Activated T-helper 1 cell treated with anti-CD3 and anti-CD28 coated beads, Interleukin-12 subunit alpha, Interleukin-12 subunit beta, Interleukin-2, Interleukin-4 antibody, amounts not matched to agents 30 ng/mL and 10 ng/mL and 1 ng/mL, durations not matched to agents 14 hours and 24 hours and 36 hours (primary cell): ENCODE data around the gene FAF2. TPM values are rescaled to one million over a fixed set of nuclear protein-coding genes. Genes with fewer than 3 reads are reported as not detected.
A peak's percentile ranks its signal among the peaks of the same experiment; 100 is the strongest.
"Not testable (repeated sequence)": the region's sequence is repeated elsewhere in the genome, so short reads cannot be mapped to it uniquely, and the experiment has no call there.

Experiments used
- DNase-seq: peaks from one replicate; pipeline ENCODE4 v3.0.0; 2021; ENCODE audit warnings: low spot score
- H3K27ac Mint-ChIP-seq: one replicate; pipeline ENCODE4 v1.8.0; 2021; ENCODE audit warnings: mild to moderate bottlenecking, mixed read lengths
- H3K27me3 Mint-ChIP-seq: one replicate; pipeline ENCODE4 v1.8.0; 2022; ENCODE audit warnings: mild to moderate bottlenecking, moderate library complexity, mixed read lengths; ENCODE audit not compliant: insufficient read depth
- H3K36me3 Mint-ChIP-seq: one replicate; pipeline ENCODE4 v1.8.0; 2021; ENCODE audit warnings: low read depth, mixed read lengths
- H3K4me1 Mint-ChIP-seq: one replicate; pipeline ENCODE4 v1.8.0; 2021; ENCODE audit warnings: low read depth, mixed read lengths
- H3K4me3 Mint-ChIP-seq: one replicate; pipeline ENCODE4 v1.8.0; 2021; ENCODE audit warnings: mild to moderate bottlenecking, moderate library complexity, mixed read lengths
- H3K9me3 Mint-ChIP-seq: one replicate; pipeline ENCODE4 v1.8.0; 2021; ENCODE audit warnings: mixed read lengths
- intact Hi-C: fragments of 100-400 bp; cut with micrococcal nuclease; formaldehyde crosslinking; loops from one replicate; pipeline ENCODE4 v1.15.1; 2024
- total RNA-seq: library from RNA; stranded (reverse); gene quantifications from 2 replicates; pipeline ENCODE4 v1.2.3, GENCODE V29; 2022

The FAF2 gene
- total RNA-seq, 1 donor from 2014 or later: 46.0 TPM

DNA sequence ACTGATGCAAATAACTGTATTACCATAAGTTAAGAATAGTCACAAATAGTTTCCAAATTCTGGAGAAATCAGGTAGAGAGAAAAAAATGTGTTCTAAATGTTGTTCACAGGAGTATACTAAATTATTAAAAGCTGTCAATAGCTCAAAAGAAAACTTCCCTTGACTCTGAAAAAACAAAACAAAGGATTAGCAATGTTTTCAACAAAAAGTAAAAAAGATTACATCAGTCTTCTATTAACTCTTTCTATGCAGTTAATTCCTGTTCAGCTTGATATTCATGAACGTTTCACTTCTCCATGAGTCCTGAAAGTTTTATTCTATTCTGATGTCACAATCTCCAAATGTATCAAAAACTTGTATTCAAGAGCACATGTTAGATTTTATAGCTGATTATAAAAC lies 22.4 kb upstream of the FAF2 start:
- H3K27me3 Mint-ChIP-seq: peaks cover 22% of the 10 kb centered on the region
- no peak overlapping the region for H3K4me3 Mint-ChIP-seq
- DNase-seq: no peak
- intact Hi-C loops: no loop called here
- no peak overlapping the region for H3K27ac Mint-ChIP-seq
- no peaks in the 10 kb centered on the region for H3K36me3 Mint-ChIP-seq
- no peaks in the 10 kb centered on the region for H3K9me3 Mint-ChIP-seq
- H3K4me1 Mint-ChIP-seq: peaks cover 10% of the 10 kb centered on the region

DNA sequence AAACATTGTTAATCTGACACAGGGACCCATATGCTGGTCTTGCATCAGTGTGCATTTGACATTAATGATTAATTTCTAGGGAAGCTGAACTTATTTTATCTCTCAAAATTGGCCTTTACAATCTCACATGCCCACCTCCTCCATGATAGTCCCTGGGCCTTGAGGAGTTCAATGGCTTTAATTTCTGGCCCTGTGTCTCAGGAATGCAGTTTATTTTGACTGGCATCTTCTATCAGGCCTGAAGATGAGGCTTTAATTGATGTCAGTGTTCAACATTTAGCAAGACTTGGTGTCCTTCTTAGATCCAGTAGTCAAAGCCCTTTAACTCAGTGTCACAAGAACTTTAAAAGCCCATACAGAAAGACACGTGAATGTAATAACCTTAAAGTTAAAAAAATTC lies 21.3 kb upstream of the FAF2 start:
- Mint-ChIP-seq H3K4me1 (peaks cover 10% of the 10 kb centered on the region), H3K4me3 (no peak overlapping the region), H3K9me3 (no peaks in the 10 kb centered on the region), H3K27me3 (peaks cover 17% of the 10 kb centered on the region), H3K27ac (no peak overlapping the region), H3K36me3 (no peaks in the 10 kb centered on the region)
- DNase-seq: no peak
- intact Hi-C loops: no loop called here

DNA sequence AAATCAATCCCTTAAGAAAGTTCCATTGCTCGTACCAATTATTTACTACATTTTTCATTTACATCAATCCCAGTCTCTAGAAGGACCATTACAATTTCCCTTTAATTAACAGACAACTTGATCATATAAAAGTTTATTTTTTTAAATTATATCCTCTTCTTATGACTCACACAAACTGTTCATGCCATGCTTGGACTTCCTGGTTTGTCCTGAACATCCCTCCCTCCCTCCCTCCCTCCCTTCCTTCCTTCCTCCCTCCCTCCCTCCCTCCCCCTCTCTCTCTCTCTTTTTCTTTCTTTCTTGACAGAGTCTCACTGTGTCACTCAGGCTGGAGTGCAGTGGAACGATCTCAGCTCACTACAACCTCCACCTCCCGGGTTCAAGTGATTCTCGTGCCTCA lies 20.2 kb upstream of the FAF2 start:
- Mint-ChIP-seq H3K27ac (no peak overlapping the region), H3K4me1 (peaks cover 10% of the 10 kb centered on the region), H3K27me3 (peaks cover 13% of the 10 kb centered on the region), H3K4me3 (no peak overlapping the region), H3K36me3 (no peaks in the 10 kb centered on the region), H3K9me3 (no peaks in the 10 kb centered on the region)
- no peak for DNase-seq
- intact Hi-C loops: no loop called here

DNA sequence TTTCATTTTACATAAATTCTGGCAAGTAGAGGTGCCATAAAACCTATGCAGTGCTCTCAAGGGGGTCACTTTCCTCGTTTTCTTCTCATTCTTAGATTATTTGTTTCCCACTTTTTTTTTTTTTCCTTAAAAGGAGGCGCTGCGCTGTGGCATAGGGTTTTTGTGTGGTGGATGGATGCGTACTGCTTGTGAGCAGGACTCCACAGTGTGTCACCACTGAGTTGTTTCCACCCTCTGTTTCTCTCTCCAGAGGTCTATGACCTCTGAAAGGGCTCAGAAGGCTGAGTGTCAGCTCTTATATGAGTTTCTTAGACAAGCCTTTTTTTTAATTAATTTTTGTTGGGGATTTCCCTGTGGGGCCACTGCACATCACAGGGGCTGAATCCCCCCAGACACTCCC lies 18.2 kb upstream of the FAF2 start:
- no peak overlapping the region for H3K4me3 Mint-ChIP-seq
- DNase-seq: no peak
- no peak overlapping the region for H3K27ac Mint-ChIP-seq
- no peaks in the 10 kb centered on the region for H3K36me3 Mint-ChIP-seq
- H3K4me1 Mint-ChIP-seq: peaks cover 10% of the 10 kb centered on the region
- intact Hi-C loops: no loop called here
- H3K9me3 Mint-ChIP-seq: no peaks in the 10 kb centered on the region
- peaks cover 13% of the 10 kb centered on the region for H3K27me3 Mint-ChIP-seq

DNA sequence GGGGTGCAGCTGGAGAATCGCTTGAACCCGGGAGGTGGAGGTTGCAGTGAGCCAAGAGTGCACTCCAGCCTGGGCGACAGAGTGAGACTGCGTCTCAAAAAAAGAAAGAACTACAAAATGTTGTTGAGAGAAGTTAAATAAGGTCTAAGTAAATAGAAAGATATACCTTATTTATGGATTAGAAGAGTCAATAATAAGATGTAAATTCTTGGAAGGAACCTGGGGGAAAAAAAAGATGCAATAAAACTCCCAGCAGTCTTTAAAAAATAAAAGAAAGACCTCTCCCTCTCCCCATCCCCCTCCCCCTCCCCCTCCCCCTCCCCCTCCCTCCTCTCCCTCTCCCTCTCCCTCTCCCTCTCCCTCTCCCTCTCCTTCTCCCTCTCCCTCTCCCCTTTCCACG lies 15.5 kb upstream of the FAF2 start:
- Mint-ChIP-seq H3K36me3 (no peaks in the 10 kb centered on the region), H3K27me3 (peaks cover 4% of the 10 kb centered on the region), H3K27ac (peak overlapping the region; percentile 22), H3K9me3 (no peaks in the 10 kb centered on the region), H3K4me3 (no peak overlapping the region), H3K4me1 (peaks cover 21% of the 10 kb centered on the region)
- intact Hi-C loops: no loop called here
- DNase-seq: no peak

DNA sequence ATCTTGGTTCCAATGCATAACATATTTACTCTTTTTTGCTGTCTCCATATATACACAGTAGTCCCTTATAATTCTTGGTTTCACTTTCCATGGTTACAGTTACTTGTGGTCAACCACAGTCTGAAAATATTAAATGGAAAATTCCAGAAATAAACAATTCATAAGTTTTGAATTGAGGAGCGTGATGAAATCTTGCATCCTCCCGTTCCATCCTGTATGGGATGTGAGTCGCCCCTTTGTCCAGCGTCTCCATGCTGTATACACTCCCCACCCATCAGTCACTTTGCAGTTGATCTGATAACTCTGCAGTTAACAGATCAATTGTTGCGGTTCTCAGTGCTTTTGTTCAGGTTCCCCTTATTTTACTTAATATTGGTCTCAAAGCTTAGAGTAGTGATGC lies 11.5 kb upstream of the FAF2 start:
- H3K27ac Mint-ChIP-seq: peak overlapping the region; percentile 20

DNA sequence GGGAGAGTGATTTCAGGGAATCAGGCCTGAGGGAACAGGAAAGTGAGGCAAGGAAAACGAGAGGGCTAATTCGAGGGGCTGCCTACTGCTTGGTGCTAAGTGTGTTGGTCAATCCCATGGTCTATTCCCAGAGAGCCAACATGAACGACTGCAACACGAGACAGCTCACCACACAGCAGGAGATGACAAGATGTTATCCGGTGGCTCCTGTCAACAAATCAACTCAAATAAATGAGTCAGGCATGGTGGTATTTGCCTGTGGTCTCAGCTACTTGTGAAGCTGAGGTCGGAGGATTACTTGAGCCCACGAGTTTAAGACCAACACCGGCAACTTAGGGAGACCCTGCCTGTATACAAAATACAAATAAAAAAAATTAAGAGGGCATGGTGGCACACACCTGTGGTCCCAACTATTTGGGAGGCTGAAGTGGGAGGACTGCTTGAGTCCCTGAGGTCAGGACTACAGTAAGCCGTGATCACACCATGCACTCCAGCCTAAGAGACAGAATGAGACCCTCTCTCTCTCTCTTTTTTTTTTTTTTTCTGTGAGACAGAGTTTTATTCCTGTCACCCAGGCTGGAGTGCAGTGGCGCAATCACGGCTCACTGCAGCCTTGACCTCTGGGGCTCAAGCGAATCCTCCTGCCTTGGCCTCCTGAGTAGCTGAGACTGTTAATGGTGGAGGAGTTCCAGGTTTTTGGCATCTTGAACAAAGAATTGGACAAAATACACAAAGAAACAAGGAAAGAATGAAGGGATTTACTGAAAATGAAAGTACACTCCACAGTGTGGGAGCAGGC lies 9.0 kb upstream of the FAF2 start:
- H3K9me3 Mint-ChIP-seq: no peaks in the 10 kb centered on the region
- peaks cover 9% of the 10 kb centered on the region for H3K27me3 Mint-ChIP-seq
- no peak for DNase-seq
- intact Hi-C loops: no loop called here
- H3K36me3 Mint-ChIP-seq: no peaks in the 10 kb centered on the region
- H3K27ac Mint-ChIP-seq: no peak overlapping the region
- no peak overlapping the region for H3K4me3 Mint-ChIP-seq
- H3K4me1 Mint-ChIP-seq: peaks cover 11% of the 10 kb centered on the region

More for the DNA sequence above, 11.5 kb upstream of the FAF2 start:
- Mint-ChIP-seq H3K36me3 (no peaks in the 10 kb centered on the region), H3K4me1 (peaks cover 11% of the 10 kb centered on the region), H3K27me3 (peaks cover 4% of the 10 kb centered on the region), H3K4me3 (peak overlapping the region; percentile 53), H3K9me3 (no peaks in the 10 kb centered on the region)
- no peak for DNase-seq
- intact Hi-C loops: loop anchor here (1.0 kb wide), 1 partner anchor 11 kb away; no protein-coding TSS in a partner anchor

DNA sequence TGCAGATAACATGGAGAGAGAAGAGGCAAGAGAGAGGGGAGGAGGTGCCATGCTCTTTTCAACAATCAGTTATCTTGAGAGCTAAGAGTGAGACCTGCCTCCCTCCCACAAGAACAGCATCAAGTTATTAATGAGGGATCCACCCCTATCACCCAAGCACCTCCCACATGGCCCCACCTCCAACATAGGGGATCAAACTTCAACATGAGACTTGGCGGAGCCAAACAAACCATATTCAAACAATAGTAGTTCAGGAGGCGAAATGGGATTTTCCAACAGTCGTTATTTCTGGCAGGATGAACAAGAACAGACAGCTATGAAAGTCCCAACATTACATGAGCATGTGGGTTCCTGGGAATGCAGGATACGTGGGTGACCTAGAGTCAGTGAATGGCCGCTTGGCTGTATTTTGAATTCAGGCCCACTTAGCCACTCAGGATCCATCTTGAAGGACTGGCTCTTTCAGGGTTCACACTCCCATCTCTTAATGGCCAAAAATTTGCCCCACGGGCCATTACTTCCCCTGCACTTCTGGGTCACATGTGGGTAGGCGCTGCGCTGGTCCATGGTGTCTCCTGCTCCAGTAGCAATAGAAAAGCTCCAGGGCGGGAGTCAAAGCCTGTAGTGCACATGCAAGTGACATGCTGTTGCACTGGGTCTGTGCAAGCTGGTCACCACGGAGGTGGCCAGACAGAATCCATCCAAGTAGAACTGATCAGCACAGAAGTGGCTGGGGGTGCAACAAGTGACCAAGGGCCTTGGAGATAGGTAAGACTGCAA lies 7.1 kb upstream of the FAF2 start:
- Mint-ChIP-seq H3K27ac (no peak overlapping the region), H3K9me3 (no peaks in the 10 kb centered on the region), H3K27me3 (peaks cover 9% of the 10 kb centered on the region), H3K4me3 (no peak overlapping the region), H3K36me3 (no peaks in the 10 kb centered on the region), H3K4me1 (peaks cover 11% of the 10 kb centered on the region)
- no peak for DNase-seq
- intact Hi-C loops: no loop called here

DNA sequence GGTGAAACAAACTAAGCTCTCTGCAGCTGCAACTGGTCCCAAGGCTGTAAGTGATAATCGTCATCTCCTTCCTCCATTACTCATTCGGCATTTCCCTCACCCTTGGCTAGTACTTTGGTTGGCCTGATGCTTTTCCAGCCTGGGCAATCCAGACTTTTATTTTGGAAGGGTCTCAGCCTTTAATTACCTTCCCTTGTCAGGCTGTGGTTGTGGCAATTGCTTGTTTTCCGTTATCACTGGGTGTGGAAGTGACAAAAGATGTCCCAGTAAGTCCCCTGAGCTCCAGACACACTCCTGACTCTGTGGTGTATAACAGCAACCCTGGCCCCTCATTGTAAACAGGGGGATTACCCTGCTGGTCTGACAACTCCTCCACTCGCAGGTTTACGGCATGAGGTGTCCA lies 6.3 kb upstream of the FAF2 start:
- intact Hi-C loops: no loop called here
- Mint-ChIP-seq H3K9me3 (no peaks in the 10 kb centered on the region), H3K27ac (no peak overlapping the region), H3K27me3 (peaks cover 9% of the 10 kb centered on the region), H3K4me3 (no peak overlapping the region), H3K36me3 (no peaks in the 10 kb centered on the region), H3K4me1 (peaks cover 8% of the 10 kb centered on the region)
- DNase-seq: no peak

DNA sequence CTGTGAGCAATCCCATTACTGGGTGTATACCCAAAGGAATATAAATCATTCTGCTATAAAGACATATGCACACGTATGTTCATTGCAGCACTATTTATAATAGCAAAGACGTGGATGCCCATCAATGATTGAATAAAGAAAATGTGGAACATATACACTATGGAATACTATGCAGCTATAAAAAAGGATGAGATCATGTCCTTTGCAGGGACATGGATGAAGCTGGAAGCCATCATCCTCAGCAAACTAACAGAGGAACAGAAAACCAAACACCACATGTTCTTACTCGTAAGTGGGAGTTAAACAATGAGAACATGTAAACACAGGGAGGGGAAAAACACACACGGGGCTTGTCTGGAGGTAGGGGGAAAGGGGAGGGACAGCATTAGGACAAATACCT lies 5.3 kb upstream of the FAF2 start:
- H3K27me3 Mint-ChIP-seq, H3K4me3 Mint-ChIP-seq, intact Hi-C loops: not testable (repeated sequence)

DNA sequence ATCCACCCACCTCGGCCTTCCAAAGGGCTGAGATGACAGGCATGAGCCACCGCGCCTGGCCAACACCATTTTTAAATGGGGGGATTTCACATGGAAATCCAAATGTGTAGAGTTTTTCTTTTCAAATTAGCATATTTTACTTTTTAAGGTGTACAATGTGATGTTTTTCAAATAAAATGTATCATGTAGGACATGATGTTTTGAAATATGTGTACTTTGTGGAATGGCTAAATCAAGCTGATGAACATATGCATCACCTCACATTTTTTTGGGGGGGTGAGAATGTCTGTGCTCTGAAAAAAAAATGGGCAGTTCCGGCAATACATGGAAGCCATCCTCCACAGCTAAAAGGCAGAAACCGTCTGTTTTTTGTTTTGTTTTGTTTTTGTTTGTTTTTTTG lies 3.4 kb upstream of the FAF2 start:
- Mint-ChIP-seq H3K27ac (no peak overlapping the region), H3K9me3 (no peaks in the 10 kb centered on the region), H3K4me1 (peaks cover 24% of the 10 kb centered on the region), H3K27me3 (peaks cover 9% of the 10 kb centered on the region), H3K4me3 (no peak overlapping the region), H3K36me3 (no peaks in the 10 kb centered on the region)
- DNase-seq: no peak
- intact Hi-C loops: loop anchor here (5.0 kb wide), 2 partner anchors 792 to 858 kb away; partner anchors contain the start of genes PRELID1 and RAB24

More for the DNA sequence above, 5.3 kb upstream of the FAF2 start:
- not testable (repeated sequence) for H3K27ac Mint-ChIP-seq, DNase-seq, H3K4me1 Mint-ChIP-seq, H3K9me3 Mint-ChIP-seq, H3K36me3 Mint-ChIP-seq

DNA sequence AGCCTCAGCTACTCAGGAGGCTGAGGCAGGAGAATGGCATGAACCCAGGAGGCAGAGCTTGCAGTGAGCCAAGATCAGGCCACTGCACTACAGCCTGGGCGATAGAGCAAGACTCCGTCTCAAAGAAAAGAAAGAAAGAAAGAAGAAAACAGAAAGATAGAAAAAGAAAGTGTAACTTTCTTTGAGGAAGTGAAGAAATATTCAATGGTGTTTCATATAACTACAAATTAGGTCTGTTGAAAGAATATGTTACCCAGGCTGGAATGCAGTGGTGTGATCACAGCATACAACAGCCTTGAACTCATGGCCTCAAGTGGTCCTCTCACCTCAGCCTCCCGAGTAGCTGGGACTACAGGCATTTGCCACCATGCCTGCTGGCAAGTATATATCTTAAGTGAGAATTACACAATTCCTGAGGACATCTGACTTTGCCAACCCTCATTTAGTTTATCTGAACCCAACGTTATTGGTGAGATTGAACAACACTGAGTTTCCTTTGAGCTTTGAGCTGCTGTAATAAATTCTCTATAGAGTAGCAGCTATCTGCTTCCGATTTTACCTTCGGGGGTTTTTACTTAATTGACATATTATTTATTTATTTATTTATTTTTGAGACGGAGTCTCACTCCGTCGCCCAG lies 2.0 kb upstream of the FAF2 start:
- no peak overlapping the region for H3K27ac Mint-ChIP-seq
- H3K36me3 Mint-ChIP-seq: peaks cover 1% of the 10 kb centered on the region
- peaks cover 34% of the 10 kb centered on the region for H3K4me1 Mint-ChIP-seq
- H3K9me3 Mint-ChIP-seq: no peaks in the 10 kb centered on the region
- H3K27me3 Mint-ChIP-seq: peaks cover 9% of the 10 kb centered on the region
- intact Hi-C loops: loop anchor here (5.0 kb wide), 2 partner anchors 794 to 856 kb away; partner anchors contain the start of genes PRELID1 and RAB24
- peak overlapping the region; percentile 66 for H3K4me3 Mint-ChIP-seq
- no peak for DNase-seq
